HG02610 (cell line): ENCODE data around the gene SCTR.

Experiments used
- ATAC-seq: cut with Tn5 transposase; IDR thresholded peaks from one replicate; pipeline ENCODE4 v1.9.1; 2021; ENCODE audit warnings: mild to moderate bottlenecking, moderate library complexity; ENCODE audit not compliant: unreplicated experiment

SCTR gene

GRCh38 chr2:119523952-119524694 lies at the start of gene SCTR:
Gene SCTR (minus strand): TSS chr2:119524483. CDS start chr2:119524226, 257 bp downstream.
- ATAC-seq = no peak

GRCh38 chr2:119567292-119567691 lies 43.0 kb upstream of the SCTR start:
- no peak for ATAC-seq

- ATAC-seq = no peak
These were observed 41.2 kb upstream of the SCTR start for GRCh38 chr2:119565481-119565880.

- no peak for ATAC-seq
These were observed 29.5 kb upstream of the SCTR start for GRCh38 chr2:119553687-119554344.

- ATAC-seq = no peak
These were observed 28.6 kb upstream of the SCTR start for GRCh38 chr2:119552902-119553301.

- no peak for ATAC-seq
These were observed 26.6 kb upstream of the SCTR start for GRCh38 chr2:119550856-119551255.

DNA sequence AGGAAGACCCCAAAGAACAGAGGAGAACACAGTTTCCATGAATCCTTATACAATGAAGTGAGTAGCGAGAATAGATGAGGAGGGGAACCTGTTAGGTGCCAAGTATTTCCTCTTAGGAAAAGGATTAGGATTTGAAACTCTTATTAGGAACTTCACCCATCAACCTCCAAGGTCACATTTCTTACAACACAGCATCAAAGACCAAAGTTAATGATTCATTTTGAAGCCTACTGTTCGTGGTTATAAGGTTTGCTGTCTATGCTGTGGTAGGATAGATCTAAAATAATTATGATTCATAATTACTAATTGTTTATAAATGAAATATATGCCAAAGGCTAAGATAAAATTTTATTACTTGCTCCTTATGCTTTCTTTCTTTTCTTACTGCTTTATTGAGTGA lies 26.1 kb upstream of the SCTR start:
- no peak for ATAC-seq

DNA sequence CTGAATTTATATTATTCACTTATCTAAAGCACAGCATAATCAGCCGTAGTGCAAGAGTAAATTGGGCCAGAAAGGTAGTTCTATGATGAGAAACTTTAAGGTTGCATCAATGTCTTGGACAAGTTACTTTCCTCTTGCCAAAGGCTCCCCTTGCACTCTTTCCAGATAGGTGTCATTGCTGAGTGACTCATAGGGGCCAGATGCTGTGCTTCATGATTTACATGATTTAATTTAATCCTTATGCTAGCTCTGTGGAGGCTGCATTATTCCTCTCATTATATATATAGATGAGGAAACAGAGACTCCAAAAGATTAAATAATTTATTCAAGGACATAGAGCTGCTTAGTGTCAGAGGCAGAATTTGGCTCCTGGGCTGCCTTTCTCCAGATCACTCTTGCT lies 25.0 kb upstream of the SCTR start:
- no peak for ATAC-seq

GRCh38 chr2:119548516-119549120 lies 24.3 kb upstream of the SCTR start:
- ATAC-seq = no peak

DNA sequence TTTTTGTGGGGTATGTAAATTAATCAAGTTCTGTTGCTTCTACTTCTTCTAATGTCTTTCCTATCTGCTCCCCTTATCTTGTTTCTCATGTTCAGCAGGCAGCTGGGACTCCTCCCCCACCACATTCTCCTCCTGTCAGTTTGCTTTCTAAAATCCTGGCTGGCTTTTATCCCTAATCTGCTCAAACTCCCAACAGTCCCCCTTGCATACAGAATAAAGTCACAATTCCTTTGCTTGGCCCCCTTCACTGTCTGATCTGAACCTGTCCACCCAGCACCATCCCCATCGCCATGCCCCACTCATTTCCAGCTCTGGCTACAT lies 22.1 kb upstream of the SCTR start:
- no peak for ATAC-seq

DNA sequence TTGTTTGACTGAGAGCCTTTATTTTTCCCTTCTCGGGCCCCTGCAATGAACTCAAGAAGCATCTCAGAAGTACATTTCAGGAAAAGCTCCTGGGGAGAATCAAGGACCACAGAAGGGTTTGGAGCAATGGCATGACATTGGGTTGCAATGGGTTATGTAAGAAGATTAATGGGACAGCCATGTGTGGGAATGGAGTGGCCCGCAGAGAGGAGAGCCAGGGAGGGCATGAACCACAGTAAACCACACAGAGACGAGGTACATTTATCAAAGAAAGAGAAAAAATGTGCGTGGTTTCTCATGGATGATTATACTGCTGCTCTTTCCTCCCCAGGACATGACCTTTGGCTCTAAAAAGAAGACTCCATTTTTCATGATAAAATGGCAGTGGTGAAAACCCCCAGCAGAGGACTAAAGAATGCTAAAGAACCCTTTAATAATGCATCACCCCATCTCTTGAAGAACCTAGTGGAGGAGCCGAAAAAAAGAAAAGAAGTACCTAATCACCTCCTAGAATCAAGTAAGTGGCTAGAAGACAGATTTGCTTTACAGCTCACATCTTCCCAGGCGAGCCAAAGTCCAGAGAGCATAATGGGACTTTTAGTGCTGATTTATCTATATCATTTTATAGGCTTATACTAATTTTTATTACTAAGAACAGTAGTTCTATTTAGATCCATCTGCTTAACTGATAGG lies 21.6 kb upstream of the SCTR start:
- ATAC-seq = no peak

- ATAC-seq = no peak
These were observed 20.7 kb upstream of the SCTR start for GRCh38 chr2:119544939-119545475.

GRCh38 chr2:119544075-119544938 lies 20.0 kb upstream of the SCTR start, which contains the start of gene CFAP221:
Gene CFAP221 (plus strand): TSS chr2:119544449. CDS start chr2:119546132, 1,683 bp downstream.
- peak; percentile 50 for ATAC-seq

- ATAC-seq = no peak
These were observed 17.2 kb upstream of the SCTR start for GRCh38 chr2:119541476-119541875.

DNA sequence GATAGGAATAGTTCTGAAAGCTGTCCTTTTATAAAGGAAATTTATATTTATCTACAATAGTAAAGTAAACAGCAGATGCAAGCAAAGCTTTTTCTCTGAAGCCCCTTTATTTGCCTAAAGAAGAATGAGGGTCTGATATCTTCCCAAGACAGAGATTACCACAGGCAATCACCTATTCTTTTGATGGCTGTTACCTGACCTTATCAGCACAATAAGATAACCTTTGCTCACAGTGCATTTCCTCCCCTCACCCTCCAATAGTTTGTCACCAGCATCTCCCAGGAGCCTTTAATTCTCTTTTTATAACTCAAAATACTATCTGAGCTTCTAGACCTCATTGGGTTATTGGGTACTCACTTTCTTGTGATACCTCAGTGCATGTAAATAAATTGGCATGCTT lies 13.5 kb upstream of the SCTR start:
- ATAC-seq = no peak

- ATAC-seq = no peak
These were observed 12.4 kb upstream of the SCTR start for GRCh38 chr2:119536707-119537106.

- no peak for ATAC-seq
These were observed 11.9 kb upstream of the SCTR start for GRCh38 chr2:119536211-119536610.

GRCh38 chr2:119533560-119533959 lies 9.3 kb upstream of the SCTR start:
- no peak for ATAC-seq

DNA sequence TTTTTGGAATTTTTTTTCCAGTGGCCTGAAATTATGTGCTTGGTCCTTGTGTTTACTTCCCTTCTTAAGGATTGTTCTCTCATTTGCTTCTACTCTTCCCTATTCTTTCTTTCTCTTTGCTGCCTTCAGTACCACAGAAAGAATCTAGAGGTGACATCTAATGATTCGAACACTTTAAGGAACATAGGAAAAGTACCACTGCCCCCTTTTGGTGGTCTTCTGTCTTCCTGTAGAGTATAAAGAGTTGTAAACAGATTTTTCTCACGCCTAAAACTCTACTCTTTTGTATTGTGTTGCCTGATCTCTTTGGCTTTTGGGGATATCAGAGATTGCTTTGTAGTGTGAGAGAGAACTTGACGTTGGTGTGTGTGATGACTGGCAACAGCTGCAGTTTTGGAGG lies 7.0 kb upstream of the SCTR start:
- ATAC-seq = no peak

- ATAC-seq = no peak
These were observed 3.7 kb upstream of the SCTR start for GRCh38 chr2:119527999-119528398.
